ENCODE measurements around the gene WDR7. TPM values are rescaled to one million over a fixed set of nuclear protein-coding genes. Genes with fewer than 3 reads are reported as not detected.

Gene WDR7
- total and polyA plus RNA-seq, 12 donors = 3.1 to 32.6 (median 28.0) TPM

- H3K9me3 ChIP-seq = no peaks in the 10 kb centered on the region
- peaks cover 0 to 2% (median 0%) of the 10 kb centered on the region in 9 donors for H3K36me3 ChIP-seq
- H3K4me3 ChIP-seq = no peak overlapping the region
- intact Hi-C loops (cut with DNase I) = no loop called here
- TF ChIP-seq, protein P1, sequence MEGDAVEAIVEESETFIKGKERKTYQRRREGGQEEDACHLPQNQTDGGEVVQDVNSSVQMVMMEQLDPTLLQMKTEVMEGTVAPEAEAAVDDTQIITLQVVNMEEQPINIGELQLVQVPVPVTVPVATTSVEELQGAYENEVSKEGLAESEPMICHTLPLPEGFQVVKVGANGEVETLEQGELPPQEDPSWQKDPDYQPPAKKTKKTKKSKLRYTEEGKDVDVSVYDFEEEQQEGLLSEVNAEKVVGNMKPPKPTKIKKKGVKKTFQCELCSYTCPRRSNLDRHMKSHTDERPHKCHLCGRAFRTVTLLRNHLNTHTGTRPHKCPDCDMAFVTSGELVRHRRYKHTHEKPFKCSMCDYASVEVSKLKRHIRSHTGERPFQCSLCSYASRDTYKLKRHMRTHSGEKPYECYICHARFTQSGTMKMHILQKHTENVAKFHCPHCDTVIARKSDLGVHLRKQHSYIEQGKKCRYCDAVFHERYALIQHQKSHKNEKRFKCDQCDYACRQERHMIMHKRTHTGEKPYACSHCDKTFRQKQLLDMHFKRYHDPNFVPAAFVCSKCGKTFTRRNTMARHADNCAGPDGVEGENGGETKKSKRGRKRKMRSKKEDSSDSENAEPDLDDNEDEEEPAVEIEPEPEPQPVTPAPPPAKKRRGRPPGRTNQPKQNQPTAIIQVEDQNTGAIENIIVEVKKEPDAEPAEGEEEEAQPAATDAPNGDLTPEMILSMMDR (IDR thresholded peaks at IDR 0.05) = no peak
- DNase-seq (no peak), ATAC-seq (no peak)
- peaks cover 0 to 7% (median 0%) of the 10 kb centered on the region in 9 donors for H3K4me1 ChIP-seq
- no peak overlapping the region for H3K27ac ChIP-seq
- WGBS, 2 donors = 40 to 51% methylated on average over 4 of the region's 4 CpGs
- H3K27me3 ChIP-seq = no peaks in the 10 kb centered on the region
Measured at GRCh38 chr18:57014772-57015413, 363.7 kb downstream of the WDR7 start.

DNA sequence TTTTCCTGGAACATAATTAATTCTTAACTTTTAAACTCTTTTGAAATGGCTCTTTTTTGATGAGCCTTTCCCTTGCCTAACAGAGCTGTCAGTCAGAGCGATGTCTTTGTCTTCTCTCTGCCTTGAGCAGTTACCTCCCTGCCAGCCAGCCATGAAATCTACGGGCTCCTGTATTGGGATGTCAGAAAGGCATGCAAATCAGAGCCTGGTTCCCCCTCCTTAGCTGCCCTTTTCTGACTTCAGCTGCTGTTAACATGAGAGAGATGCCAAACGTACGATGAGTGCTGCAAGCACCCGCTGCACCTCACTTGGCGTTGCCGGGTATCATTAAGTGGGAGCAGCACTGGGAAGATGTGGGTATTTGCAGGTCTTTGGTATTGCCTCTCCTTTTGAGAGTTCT, 364.3 kb downstream of the WDR7 start:
- intact Hi-C loops (cut with DNase I) = no loop called here
- Histone ChIP-seq H3K27ac (no peak overlapping the region), H3K36me3 (peaks cover 0 to 4% (median 0%) of the 10 kb centered on the region in 9 donors), H3K4me3 (no peak overlapping the region), H3K9me3 (no peaks in the 10 kb centered on the region), H3K4me1 (peaks cover 0 to 7% (median 0%) of the 10 kb centered on the region in 9 donors), H3K27me3 (no peaks in the 10 kb centered on the region)
- ATAC-seq (no peak), DNase-seq (no peak)
- TF ChIP-seq, protein P1 (IDR thresholded peaks at IDR 0.05) = no peak
- WGBS, 2 donors = 87 to 94% methylated on average over 7 of the region's 7 CpGs

DNA sequence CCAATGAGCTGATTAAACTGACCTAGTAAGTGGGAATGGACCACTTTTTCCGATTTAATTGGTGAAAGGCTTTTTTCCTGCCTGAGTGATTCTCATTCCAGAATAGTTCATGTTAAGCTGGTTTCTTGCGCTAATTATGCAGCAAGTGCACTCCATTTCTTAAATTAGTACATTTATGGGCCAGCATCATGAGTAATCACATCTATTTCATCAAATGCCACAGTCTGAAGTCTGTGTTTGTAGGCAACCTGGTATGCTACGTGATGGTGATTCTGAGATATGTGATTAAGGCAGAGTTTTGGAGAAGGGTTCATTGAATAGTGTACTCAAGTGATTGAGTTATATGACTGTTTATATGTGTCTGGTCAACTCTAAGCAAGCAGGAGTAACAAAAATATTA, 367.7 kb downstream of the WDR7 start:
- 97 to 99% methylated on average over 3 of the region's 3 CpGs for WGBS, 2 donors
- Histone ChIP-seq H3K27ac (no peak overlapping the region), H3K9me3 (no peaks in the 10 kb centered on the region), H3K4me3 (no peak overlapping the region), H3K4me1 (peaks cover 0 to 7% (median 0%) of the 10 kb centered on the region in 9 donors), H3K36me3 (peaks cover 0 to 26% (median 0%) of the 10 kb centered on the region in 9 donors), H3K27me3 (no peaks in the 10 kb centered on the region)
- no peak for DNase-seq
- intact Hi-C loops (cut with DNase I) = no loop called here
- TF ChIP-seq, protein P1 (IDR thresholded peaks at IDR 0.05) = no peak
- ATAC-seq = no peak

GRCh38 chr18:57022716-57023115, 371.6 kb downstream of the WDR7 start:
- no peak overlapping the region for H3K4me3 ChIP-seq
- H3K4me1 ChIP-seq = no peaks in the 10 kb centered on the region
- intact Hi-C loops (cut with DNase I) = no loop called here
- 77 to 92% methylated on average over 4 of the region's 4 CpGs for WGBS, 2 donors
- TF ChIP-seq, protein P1 (IDR thresholded peaks at IDR 0.05) = no peak
- H3K9me3 ChIP-seq = no peaks in the 10 kb centered on the region
- H3K27ac ChIP-seq = no peak overlapping the region
- H3K27me3 ChIP-seq = no peaks in the 10 kb centered on the region
- DNase-seq (no peak), ATAC-seq (no peak)
- peaks cover 0 to 42% (median 9%) of the 10 kb centered on the region in 9 donors for H3K36me3 ChIP-seq
